DMS153 (cell line): Measurements from ENCODE around the gene GCNT3.

ENCODE experiments used
- DNase-seq: peaks from one replicate; lab custom pipeline; 2025; lab: John Stamatoyannopoulos, UW

GCNT3 gene, protein sequence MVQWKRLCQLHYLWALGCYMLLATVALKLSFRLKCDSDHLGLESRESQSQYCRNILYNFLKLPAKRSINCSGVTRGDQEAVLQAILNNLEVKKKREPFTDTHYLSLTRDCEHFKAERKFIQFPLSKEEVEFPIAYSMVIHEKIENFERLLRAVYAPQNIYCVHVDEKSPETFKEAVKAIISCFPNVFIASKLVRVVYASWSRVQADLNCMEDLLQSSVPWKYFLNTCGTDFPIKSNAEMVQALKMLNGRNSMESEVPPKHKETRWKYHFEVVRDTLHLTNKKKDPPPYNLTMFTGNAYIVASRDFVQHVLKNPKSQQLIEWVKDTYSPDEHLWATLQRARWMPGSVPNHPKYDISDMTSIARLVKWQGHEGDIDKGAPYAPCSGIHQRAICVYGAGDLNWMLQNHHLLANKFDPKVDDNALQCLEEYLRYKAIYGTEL

DNA sequence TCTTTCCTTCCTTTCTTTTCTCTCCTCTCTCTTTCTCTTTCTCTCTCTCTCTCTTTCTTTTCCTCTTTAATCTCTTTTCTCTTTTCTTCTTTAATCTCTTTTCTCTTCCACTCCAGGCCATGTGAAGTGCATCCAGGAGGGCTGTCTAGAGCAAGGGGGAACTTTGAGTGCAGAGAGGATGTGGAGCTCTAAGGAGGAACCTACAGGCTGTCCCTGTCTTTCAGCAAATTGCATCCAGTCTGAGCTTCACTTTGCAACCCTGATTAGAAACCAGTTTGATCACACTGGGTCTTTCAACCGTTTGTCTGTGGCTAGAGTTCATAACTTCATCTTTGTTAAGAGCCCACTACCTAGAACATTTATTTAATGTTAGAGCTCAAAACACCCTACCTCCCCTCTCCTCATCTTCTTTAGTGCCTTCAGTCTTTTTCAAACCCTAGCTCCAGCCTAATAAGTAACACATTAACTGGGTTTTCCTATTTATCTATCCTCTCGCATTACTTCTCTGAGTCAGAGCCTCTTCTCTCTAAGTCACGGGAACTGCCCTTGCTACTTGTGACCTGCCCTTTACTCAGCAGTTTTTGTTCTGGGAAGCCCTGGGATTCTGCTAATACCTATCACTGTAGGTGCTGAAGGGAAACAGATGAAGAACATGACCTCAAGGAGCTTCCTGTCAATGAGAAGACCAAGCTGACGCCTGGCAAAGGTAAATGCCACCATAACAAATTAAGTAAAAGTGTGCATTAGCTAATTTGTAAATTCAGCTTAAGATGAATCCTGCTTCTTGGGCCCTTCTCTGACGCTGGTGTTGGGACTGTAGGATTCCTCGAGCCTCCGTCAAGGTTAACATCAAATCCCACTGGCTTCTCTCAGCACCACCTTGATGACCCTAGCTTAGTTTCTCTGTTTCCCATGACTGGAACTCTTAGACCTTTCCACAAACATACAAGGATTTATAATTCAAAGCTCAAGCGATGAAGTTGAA, at the start of gene GCNT3:
Gene GCNT3, plus strand, starts transcription at position 508 of the 985 bp plus-strand sequence. CDS start 6,456 bp downstream, outside the sequence.
- no peak for DNase-seq

DNA sequence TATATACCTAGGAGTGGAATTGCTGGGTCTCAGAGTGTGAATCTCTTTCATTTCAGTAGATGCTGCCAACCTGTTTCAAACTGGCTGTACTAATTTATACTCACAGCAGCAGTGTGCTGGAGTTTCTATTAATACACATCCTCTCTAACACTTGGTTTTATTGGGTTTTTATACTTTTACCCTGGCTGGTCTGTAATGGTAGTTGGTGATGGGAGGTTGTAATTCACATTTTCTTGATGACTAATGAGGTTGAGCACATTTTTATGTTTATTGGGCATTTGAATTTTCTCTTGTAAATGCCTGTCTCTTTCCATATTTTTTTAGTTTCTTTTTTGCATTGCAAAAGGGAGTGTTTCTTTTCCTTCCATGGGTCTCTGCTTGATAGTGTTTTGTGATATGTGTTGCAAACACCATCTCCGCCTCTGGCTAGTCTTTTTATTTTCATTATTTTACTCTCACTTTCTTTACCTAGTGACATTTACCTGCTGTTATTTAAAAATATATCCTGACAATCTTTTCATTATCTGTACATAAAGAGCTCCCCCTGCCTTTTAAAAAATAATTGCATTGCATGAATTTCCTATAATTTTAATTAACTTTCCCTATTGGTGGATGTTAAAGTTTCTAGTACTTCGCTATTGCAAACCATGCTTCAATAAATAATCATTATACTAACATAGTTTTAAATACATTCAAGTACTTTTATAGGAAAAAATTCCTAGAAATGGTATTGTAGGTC, 49.0 kb upstream of the GCNT3 start:
- DNase-seq: no peak

DNA sequence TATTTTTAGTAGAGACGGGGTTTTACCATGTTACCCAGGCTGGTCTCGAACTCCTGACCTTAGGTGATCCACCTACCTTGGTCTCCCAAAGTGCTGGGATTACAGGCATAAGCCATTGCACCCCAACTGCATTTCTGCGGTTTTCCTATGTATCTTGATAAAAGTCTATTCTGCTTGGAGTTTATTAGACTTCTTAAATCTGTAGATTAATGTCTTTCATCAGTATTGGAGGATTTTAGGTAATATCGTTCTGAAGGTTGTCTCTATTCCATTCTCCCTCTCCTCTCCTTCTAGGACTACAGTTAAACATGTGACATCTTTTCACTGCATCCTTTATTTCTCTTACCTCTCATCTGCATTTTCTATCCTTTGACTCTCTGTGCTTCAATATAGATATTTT, 46.3 kb upstream of the GCNT3 start:
- DNase-seq: no peak

DNA sequence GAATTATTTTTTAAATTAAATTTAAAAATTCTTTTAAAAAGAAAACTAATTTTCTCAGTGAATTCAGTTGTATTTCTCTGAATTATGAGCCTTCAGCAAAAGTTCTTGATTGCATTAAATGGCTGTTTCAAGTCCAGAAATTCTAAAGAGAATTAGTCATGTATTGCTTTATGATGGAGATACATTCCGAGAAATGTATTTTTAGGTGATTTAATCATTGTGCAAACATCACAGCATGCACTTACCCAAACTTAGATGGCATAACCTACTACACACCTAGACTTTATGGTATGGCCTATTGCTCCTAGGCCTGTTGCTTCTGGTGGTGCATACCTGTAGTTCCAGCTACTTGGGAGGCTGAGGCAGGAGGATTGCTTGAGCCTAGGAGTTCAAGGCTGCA, 44.3 kb upstream of the GCNT3 start:
- DNase-seq: no peak

DNA sequence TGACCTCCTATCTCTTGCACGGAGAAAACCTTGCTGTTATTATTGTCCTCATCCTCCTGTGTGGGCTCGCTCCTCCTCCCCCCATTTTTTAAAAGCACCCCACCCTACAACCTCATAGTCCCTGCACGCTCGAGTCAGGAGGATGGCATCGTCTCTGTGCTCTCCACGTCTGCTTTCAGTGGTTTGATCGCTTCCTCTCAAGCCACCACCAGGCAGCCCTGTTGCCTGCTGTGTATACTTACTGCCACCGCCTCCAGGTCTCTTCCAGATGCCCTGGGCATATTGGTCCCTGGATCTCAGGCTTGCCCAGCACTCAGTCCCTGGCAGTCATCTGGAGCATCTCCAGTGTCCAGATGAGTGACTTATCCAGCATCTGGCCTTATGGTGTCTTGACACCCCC, 42.1 kb upstream of the GCNT3 start:
- no peak for DNase-seq

DNA sequence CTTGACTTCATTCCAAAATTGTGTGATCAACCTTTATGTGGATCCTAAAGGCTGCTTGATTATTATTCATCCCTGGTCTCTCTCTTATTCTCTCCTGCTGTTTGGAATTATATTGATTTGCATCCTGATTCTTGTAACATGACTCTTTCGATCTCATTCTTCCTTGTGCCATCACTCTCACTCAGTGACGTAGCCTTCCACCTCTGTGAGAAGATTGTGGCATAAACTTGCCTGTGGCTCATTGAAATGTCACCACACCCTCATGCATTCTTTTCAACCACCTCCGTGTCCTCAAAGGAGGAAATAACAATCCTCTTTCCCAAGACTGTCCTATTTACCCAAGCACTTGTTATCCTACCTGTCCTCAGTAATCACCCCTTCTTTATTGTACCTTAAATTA, 41.3 kb upstream of the GCNT3 start:
- no peak for DNase-seq

DNA sequence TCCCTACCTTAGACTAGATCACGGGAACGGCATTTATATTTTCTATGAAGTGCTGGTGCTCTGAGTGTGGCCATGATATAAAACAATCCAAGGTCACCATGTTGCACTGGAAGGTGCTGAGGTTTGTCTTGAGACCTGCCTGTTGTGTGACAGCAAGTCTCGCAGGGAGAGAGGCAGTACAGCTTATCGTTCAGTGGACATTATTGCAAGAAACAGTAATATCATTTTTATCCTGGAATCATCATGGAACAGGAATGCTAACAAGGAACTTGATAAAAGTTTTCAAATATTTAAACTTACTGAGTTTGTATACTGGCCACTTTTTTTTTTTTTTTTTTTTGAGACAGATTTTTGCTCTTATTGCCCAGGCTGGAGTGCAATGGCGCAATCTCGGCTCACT, 40.0 kb upstream of the GCNT3 start:
- no peak for DNase-seq

DNA sequence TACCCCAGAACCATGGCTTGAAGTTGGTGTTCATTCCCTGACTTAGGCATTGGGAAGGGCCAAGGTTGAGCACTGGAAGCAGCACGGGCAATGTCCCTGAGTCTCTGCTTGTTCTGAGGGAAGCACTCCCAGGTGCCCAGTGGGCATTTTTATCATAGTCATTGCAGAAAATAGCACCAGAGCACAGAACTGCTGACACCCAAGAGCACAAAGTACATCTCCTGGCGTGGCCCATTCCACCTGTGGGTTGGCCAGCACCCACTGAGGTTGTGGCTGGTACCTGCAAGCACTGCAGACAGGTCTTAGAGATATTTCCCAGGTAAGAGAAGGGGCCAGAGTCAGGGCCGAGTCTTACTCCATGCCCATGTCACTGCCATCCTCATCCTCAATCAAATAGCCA, 28.5 kb upstream of the GCNT3 start:
- DNase-seq: no peak

DNA sequence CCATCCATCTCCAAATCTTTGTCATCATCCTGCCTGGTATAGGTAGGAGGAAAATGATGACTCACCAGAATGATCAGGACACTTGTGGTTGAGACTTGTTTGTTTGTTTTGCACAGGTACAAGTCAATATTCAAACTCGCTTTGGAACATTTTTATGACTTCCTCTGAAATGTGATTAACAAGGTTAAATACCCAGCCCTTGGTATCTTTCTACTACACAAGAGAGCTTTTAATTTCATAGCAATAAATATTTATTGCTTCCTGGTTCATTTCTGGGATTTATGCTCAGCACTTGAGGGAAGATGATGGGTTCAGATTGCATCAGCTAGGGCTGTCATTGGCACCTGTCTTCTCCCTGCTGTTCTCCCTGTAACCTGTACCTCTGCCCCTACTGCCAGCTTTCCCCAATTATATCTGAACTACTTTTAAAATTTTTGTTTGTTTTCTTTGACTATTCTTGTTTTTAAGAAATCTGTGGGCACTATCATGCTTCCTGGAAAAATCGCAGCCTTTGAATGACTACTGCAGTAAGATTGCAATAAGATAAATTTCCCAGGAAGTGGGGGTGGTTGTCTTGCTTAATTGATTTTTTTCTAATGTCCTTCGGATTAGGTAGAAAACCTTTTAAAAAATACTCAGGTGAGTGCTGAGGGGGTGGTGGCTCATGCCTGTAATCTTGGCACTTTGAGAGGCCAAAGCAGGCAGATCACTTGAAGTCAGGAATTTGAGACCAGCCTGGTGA, 24.3 kb upstream of the GCNT3 start:
- peak; percentile 94 for DNase-seq

DNA sequence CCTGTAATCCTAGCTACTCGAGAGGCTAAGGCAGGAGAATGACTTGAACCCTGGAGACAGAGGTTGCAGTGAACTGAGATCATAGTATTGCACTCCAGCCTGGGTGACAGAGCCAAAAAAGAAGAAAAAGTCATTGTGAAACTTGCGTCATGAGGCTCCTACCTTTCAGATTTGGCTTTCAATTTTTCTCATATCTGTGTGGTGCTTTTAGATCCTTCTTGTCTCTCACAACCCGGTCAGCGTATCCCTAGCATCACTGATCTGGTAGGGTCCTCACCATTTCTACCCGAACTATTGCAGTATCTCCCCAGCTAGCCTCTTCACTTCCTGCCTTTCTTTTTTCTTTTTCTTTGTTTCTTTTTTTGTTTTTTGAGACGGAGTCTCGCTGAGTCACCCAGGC, 21.6 kb upstream of the GCNT3 start:
- no peak for DNase-seq

DNA sequence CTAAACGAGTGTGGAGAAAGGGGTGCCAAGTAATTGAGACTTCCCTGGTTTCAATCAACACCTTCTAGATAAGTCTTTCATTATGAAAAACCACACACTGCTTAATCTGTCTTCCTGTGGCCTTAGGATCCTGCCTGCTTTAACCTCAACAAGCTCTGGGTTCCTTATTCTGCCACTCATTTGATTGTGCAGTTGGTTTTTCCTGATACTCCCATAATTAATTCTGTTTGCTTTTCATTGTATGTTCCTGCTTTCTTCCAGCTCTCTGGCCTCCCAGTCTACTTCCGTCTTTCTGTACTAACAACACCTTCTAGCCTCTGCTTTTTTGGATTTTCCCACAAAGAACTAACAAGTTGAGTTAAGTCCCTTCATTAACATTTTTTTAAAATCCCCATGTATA, 20.2 kb upstream of the GCNT3 start:
- peak; percentile 22 for DNase-seq

DNA sequence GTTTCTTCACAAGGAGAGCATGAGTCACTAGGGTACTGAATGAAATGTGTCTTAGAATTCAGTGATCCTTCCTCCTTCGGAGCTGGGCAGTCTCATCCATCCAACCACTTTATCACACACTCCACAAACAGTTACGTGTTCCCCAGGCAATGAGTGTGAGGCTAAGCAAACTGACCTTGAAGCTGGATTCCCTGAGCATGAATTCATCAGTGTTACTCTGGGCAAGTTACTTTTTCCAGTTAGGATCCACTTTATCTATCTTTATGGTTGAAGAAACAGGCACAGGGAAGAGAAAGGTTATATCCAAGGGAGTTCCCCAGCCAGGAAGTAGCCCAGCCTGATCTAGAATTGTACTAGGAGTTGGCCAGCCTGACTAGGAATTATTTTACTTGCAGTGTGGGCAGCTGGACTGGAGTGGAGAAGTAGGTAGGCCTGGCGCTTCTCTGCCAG, 17.1 kb upstream of the GCNT3 start:
- no peak for DNase-seq

DNA sequence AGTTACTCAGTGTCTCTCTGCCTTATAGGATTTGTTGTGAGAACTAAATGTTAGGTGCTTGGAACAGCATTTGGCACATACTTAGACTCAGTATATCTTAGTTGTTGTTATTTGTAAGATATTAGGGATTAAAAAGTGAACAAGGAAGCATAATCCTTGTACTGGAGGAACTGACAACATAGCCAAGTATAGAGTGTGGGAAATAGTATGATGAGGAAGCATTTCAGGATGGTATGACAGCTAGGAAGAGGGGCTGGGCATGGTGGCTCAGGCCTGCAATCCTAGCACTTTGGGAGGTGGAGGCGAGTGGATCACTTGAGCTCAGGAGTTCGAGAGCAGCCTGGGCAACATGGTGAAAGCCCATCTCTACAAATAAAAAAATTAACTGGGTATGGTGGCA, 16.6 kb upstream of the GCNT3 start:
- no peak for DNase-seq

DNA sequence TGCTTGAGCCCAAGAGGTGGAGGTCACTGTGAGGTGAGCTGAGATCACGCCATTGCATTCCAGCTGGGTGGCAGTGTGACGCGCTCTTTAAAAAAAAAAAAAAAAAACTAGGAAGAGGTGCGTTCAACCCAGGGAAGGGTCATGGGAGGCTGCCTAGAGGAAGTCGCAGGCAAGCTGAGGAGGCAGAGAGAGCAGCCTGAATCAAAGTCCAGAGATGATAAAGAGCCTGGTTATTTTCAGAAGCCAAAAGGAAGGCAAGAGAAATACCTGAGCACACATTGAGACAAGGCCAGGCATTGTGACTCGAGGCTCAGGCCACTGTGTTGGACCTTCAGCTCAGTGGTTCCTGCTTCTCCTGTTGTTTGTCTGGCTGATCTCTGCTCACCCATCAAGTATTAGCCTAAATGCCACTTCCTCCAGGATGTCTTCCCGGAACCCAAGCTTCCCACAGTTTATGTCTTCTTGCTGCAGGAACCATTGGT, 16.1 kb upstream of the GCNT3 start:
- no peak for DNase-seq

DNA sequence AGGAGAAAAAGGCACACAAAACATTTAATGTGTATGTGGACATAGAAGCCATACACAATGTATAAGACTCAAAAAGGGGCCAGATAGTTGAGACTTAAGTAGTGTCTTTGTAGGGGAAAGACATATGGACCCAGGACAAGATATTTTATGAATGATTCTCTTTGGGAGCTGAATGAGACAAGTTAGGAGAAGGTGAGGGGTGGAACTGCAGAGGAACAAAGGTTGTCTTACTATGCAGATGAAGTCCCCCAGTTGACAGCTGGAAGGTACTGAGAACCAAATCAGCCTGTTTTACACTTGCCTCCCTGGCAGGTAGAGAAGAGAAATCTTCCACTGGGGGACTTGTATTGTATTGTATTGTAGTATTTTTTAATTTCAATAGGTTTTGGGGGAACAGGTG, 14.9 kb upstream of the GCNT3 start:
- DNase-seq: no peak

DNA sequence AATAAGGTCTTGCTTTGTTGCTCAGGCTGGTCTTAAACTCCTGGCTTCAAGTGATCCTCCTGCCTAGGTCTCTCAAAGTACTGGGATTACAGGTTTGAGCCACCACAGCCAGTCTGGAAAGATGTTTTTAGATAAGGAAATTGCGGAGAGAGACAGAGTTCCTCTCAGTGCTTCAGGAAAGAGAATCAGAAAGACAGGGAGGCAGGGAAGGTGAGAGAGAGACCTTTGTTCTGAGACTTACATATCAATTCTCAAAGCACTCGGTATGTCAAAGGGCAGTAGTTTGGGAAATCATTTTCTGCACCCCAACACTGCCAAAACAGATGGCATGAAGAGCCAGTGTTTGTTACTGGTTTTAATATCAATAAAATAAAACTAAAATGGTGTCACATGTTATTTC, 13.1 kb upstream of the GCNT3 start:
- no peak for DNase-seq

DNA sequence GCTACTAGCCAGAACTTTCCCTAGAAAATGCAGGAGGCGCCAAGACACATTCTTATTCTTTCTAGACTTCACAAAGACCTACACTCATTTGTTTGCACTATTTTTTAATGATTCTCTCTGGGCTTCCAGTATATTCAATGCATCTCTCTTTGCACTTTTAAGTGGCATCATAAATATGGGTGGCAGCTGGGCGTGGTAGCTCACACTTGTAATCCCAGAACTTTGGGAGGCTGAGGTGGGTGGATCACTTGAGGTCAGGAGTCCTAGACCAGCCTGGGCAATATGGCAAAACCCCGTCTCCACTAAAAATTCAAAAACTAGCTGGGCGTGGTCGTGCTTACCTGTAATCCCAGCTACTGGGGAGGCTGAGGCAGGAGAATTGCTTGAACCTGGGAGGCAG, 5.6 kb upstream of the GCNT3 start:
- DNase-seq: no peak

DNA sequence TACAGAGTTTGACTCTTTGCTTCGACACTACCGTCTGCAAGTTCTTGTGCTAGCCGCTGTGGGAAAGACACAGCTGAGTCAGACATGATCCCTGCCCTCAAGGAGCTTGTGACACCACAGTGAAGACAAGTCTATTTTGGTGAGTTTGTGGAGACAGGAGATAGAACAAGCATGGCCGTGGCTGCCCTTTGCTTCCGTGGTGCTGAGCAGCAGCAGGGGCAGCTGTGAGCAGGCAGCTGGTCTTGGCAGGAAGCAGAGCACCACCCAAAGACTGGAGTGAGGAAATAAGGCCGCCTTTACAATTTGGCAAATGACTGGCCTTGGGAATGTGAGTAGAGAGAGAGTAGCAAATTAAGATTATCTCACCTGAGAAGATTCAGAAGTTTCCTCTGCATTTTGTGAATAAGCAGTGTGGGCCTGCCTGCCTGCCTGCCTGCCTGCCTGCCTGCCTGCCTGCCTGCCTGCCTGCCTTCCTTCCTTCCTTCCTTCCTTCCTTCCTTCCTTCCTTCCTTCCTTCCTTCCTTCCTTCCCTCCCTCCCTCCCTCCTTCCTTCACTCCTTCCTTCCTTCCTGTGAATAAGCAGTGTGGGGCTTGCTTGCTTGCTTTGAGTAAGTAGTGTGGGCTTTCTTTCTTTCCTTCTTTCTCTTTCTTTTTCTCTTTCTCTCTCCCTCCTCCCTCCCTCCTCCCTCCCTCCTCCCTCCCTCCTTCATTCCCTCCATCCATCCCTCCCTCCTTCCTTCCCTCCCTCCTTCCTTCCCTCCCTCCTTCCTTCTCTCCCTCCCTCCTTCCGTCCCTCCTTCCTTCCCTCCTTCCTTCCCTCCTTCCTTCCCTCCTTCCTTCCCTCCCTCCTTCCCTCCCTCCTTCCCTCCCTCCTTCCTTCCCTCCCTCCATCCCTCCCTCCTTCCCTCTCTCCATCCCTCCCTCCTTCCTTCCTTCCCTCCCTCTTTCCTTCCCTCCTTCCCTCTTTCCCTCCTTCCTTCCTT, 1.6 kb upstream of the GCNT3 start:
- DNase-seq: no peak

DNA sequence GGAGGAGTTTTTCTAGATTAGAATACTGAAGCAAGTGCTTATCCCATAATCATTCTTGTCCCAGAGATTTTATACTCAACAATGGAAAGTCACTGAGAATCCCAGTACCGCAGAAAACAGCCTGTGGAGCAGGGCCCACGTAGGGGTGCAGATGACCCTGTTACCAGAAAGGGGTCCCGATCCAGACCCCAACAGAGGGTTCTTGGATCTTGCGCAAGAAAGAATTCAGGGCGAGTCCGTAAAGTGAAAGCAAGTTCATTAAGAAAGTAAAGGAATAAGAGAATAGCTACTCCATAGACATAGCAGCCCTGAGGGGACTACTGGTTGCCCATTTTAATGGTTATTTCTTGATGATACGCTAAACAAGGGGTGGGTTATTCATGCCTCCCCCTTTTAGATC, 2.6 kb downstream of the GCNT3 start:
- DNase-seq: no peak

DNA sequence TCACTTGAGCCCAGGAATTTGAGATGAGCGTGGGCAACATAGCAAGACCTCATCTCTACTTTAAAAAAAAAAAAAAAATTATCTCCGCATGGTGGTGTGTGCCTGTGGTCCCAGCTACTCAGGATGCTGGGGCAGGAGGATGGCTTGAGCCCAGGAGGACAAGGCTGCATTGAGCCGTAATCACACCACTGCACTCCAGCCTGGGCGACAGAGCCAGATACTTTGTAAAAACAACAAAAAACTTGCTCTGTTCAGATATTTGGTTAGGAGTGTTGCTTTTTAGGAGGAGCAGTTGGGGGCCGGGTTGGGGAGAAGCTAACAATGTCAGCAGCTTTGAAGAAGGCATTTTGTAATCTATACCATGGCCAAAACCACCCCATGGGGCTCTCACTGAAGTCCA, 4.1 kb downstream of the GCNT3 start:
- DNase-seq: no peak
